K562 (cell line): ENCODE measurements around the gene SCAMP1. TPM values are rescaled to one million over a fixed set of nuclear protein-coding genes. Genes with fewer than 3 reads are reported as not detected.
A peak's percentile ranks its signal among the peaks of the same experiment; 100 is the strongest.

Source experiments
- ARID2 ChIP-seq: fragments of 450-650 bp; IDR thresholded peaks from 2 replicates; pipeline ENCODE4 v1.6.1; 2017; ENCODE audit warnings: antibody characterized with exemption, mild to moderate bottlenecking
- DNMT1 ChIP-seq: fragments of 450-650 bp; IDR thresholded peaks from 2 replicates; pipeline ENCODE4 v1.6.1; 2016; ENCODE audit warnings: antibody characterized with exemption, mild to moderate bottlenecking
- FOSL1 ChIP-seq: fragments of 200-800 bp; sonication (Bioruptor generic); conservative IDR thresholded peaks from 2 replicates; pipeline ENCODE4 v1.6.1; 2016; ENCODE audit warnings: missing genetic modification characterization, missing compliant biosample characterization
- FOXM1 ChIP-seq, 2 experiments: fragments of 450-650 bp in 1 of 2; sonication (generic) in 1 of 2; formaldehyde crosslinking in 1 of 2; IDR thresholded peaks; 2 replicates each; pipeline versions ENCODE4 v1.6.1 to v1.9.0; 2017 to 2022; ENCODE audit warnings: low read depth in 2 of 2, mild to moderate bottlenecking in 2 of 2, missing genetic modification reagents in 1 of 2, moderate library complexity in 1 of 2
- MEF2D ChIP-seq: conservative IDR thresholded peaks from 2 replicates; pipeline ENCODE4 v1.6.1; 2016; ENCODE audit warnings: low read depth, missing genetic modification characterization, missing compliant biosample characterization
- NFE2 ChIP-seq: IDR thresholded peaks from 2 replicates; pipeline ENCODE4 v1.6.1; 2014; ENCODE audit warnings: antibody characterized with exemption, low read depth
- NFYB ChIP-seq: IDR thresholded peaks from 2 replicates; pipeline ENCODE4 v1.6.1; 2011; ENCODE audit warnings: mild to moderate bottlenecking, moderate library complexity; ENCODE audit not compliant: insufficient read length; ENCODE audit errors: extremely low read depth
- POLR2AphosphoS5 ChIP-seq: IDR thresholded peaks from 2 replicates; pipeline ENCODE4 v1.6.1; 2011; ENCODE audit warnings: mild to moderate bottlenecking, low read depth, low read length, moderate library complexity; ENCODE audit not compliant: control insufficient read depth, insufficient read depth
- PRMT5 ChIP-seq: sonication (generic); formaldehyde crosslinking; IDR thresholded peaks from 2 replicates; pipeline ENCODE4 v1.5.0; 2020; ENCODE audit warnings: missing genetic modification reagents
- RBM17 ChIP-seq: fragments of 200-400 bp; formaldehyde crosslinking; IDR thresholded peaks from 2 replicates; pipeline ENCODE4 v1.6.1; 2017; ENCODE audit warnings: low read depth, mild to moderate bottlenecking, low read length, borderline replicate concordance
- RFX1 ChIP-seq: fragments of 450-650 bp; IDR thresholded peaks from 2 replicates; pipeline ENCODE4 v1.6.1; 2016; ENCODE audit warnings: mild to moderate bottlenecking, moderate library complexity
- SP1 ChIP-seq: sonication (generic); formaldehyde crosslinking; IDR thresholded peaks from 2 replicates; pipeline ENCODE4 v1.8.1; 2022; ENCODE audit warnings: mild to moderate bottlenecking, missing genetic modification reagents
- SRSF9 ChIP-seq: fragments of 200-400 bp; formaldehyde crosslinking; IDR thresholded peaks from 2 replicates; pipeline ENCODE4 v1.6.1; 2017; ENCODE audit warnings: low read depth, low read length, borderline replicate concordance
- ZNF165 ChIP-seq: fragments of 250-450 bp; sonication (Bioruptor Pico); IDR thresholded peaks from 2 replicates; pipeline ENCODE4 v1.4.0; 2020; ENCODE audit warnings: borderline replicate concordance
- ZNF232 ChIP-seq: sonication (generic); formaldehyde crosslinking; IDR thresholded peaks from 2 replicates; pipeline ENCODE4 v1.8.0; 2022; ENCODE audit warnings: mild to moderate bottlenecking, missing genetic modification reagents
- polyA plus RNA-seq, 8 experiments: library from polyadenylated mRNA; depleted of rRNA in 4 of 8; stranded (reverse) in 5 of 8; unstranded in 3 of 8; fragments of >200 nt; fragmentation: Nextera tagmentation in 2 of 8; fragmentation: Illumina TruSeq in 1 of 8; extraction: Ambion mirVana in 2 of 8; extraction: Trizol in 1 of 8; gene quantifications; 2 replicates each; pipeline versions ENCODE4 v1.2.1 to v1.2.3, GENCODE V29; 2011 to 2014; ENCODE audit warnings: inconsistent platforms in 1 of 8, missing spikeins in 1 of 8
- total RNA-seq, 7 experiments: library from RNA; depleted of rRNA in 6 of 7; stranded (reverse); fragments of >200 nt in 6 of 7; fragmentation: Illumina TruSeq in 2 of 7; extraction: Trizol in 2 of 7; gene quantifications; 2 replicates each; pipeline versions ENCODE4 v1.2.1 to v1.2.3, GENCODE V29; 2011 to 2021; ENCODE audit warnings: low replicate concordance in 1 of 7
- TF ChIP-seq, protein P1 (sequence below), 2 experiments: fragments of 250-450 bp in 1 of 2; fragments of 450-650 bp in 1 of 2; sonication (Bioruptor Pico) in 1 of 2; IDR thresholded peaks; 2 replicates each; pipeline versions ENCODE4 v1.6.1 to v1.8.0; 2016 to 2021; ENCODE audit warnings: mild to moderate bottlenecking in 2 of 2, moderate library complexity in 2 of 2, missing compliant biosample characterization in 1 of 2, missing genetic modification characterization in 1 of 2
- TF ChIP-seq, protein P2 (sequence below), 3 experiments: fragments of 200-800 bp in 1 of 3; fragments of 250-450 bp in 1 of 3; fragments of 450-650 bp in 1 of 3; sonication (Bioruptor Pico) in 1 of 3; sonication (Bioruptor generic) in 1 of 3; formaldehyde crosslinking in 1 of 3; IDR thresholded peaks; 2 replicates each; pipeline versions ENCODE4 v1.6.1 to v1.8.0; 2016 to 2022; ENCODE audit warnings: mild to moderate bottlenecking in 2 of 3, missing genetic modification characterization in 2 of 3, missing compliant biosample characterization in 1 of 3, moderate library complexity in 1 of 3
- TF ChIP-seq, protein P3 (sequence below): sonication (generic); formaldehyde crosslinking; IDR thresholded peaks from 2 replicates; pipeline ENCODE4 v1.8.0; 2022; ENCODE audit warnings: mild to moderate bottlenecking, low read depth, missing genetic modification reagents
- TF ChIP-seq, protein P4 (sequence below): fragments of 450-650 bp; IDR thresholded peaks from 2 replicates; pipeline ENCODE4 v1.7.1; 2018; ENCODE audit warnings: mild to moderate bottlenecking, low read depth; ENCODE audit not compliant: partially characterized antibody

SCAMP1 gene
- total and polyA plus RNA-seq, 9 of the 15 experiments (the other 6 are each of a cell fraction or from before 2014, with no cell fraction given): 5.4 to 23.9 (median 13.8) TPM

DNA sequence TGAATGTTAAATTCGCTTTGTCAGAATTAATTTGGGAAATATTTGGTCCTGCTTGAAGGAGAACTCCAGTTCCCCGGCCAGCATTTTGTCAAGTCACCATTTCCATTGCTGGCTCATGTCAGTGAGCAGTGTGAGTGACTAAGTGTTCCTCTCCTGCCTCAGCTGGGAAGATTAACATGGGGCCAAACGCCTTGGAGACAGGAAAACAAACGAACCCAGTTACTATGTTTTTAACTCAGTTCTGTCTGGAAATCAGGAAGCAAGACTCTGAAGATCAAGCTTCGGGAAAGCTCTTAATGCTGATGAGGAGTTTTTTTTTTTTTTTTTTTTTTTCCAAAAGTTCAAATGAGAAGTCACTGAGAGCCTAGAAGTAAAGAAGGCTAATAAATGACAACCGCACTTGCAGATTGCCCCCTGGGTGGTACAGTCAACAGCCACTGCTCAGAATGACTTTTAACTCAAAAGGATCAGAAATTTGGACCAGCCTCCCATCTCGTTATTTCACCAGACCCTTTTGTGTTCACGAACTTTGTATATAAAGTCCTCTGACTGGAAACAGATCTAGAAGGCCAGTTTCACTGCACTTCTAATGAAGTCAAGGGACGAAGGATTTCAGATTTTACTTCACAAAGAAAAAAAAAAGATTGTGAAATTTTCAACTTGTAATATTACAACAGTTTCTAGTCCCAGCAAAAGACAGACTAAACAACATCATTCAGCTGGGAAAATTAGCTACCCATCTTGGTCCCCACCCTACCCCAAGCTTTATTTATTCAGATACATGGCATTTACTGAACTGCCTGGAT lies 166.8 kb downstream of the SCAMP1 start (continued):
- TF ChIP-seq SRSF9: no peak
- no peak for TF ChIP-seq RBM17
- TF ChIP-seq, protein P1, sequence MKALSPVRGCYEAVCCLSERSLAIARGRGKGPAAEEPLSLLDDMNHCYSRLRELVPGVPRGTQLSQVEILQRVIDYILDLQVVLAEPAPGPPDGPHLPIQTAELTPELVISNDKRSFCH (CRISPR knock-in tag; IDR thresholded peaks at IDR 0.05): no peak
- TF ChIP-seq, protein P1 (tag; IDR thresholded peaks at IDR 0.05): no peak
- TF ChIP-seq ARID2: no peak
- TF ChIP-seq, protein P2, sequence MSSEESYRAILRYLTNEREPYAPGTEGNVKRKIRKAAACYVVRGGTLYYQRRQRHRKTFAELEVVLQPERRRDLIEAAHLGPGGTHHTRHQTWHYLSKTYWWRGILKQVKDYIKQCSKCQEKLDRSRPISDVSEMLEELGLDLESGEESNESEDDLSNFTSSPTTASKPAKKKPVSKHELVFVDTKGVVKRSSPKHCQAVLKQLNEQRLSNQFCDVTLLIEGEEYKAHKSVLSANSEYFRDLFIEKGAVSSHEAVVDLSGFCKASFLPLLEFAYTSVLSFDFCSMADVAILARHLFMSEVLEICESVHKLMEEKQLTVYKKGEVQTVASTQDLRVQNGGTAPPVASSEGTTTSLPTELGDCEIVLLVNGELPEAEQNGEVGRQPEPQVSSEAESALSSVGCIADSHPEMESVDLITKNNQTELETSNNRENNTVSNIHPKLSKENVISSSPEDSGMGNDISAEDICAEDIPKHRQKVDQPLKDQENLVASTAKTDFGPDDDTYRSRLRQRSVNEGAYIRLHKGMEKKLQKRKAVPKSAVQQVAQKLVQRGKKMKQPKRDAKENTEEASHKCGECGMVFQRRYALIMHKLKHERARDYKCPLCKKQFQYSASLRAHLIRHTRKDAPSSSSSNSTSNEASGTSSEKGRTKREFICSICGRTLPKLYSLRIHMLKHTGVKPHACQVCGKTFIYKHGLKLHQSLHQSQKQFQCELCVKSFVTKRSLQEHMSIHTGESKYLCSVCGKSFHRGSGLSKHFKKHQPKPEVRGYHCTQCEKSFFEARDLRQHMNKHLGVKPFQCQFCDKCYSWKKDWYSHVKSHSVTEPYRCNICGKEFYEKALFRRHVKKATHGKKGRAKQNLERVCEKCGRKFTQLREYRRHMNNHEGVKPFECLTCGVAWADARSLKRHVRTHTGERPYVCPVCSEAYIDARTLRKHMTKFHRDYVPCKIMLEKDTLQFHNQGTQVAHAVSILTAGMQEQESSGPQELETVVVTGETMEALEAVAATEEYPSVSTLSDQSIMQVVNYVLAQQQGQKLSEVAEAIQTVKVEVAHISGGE (CRISPR knock-in tag; IDR thresholded peaks at IDR 0.05): peak in 1 of 3 experiments; percentile 29; a peak in 1 of 6 replicates
- no peak for TF ChIP-seq ZNF232 (CRISPR knock-in tag)
- TF ChIP-seq, protein P3, sequence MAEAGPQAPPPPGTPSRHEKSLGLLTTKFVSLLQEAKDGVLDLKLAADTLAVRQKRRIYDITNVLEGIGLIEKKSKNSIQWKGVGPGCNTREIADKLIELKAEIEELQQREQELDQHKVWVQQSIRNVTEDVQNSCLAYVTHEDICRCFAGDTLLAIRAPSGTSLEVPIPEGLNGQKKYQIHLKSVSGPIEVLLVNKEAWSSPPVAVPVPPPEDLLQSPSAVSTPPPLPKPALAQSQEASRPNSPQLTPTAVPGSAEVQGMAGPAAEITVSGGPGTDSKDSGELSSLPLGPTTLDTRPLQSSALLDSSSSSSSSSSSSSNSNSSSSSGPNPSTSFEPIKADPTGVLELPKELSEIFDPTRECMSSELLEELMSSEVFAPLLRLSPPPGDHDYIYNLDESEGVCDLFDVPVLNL: no peak
- no peak for TF ChIP-seq MEF2D (tag)
- no peak for TF ChIP-seq FOXM1 (IDR thresholded peaks at IDR 0.05; ENCODE audit: low read depth)
- TF ChIP-seq FOXM1 (CRISPR knock-in tag; IDR thresholded peaks at IDR 0.05; ENCODE audit: low read depth): no peak
- TF ChIP-seq FOSL1 (tag): peak; percentile 88
- TF ChIP-seq RFX1: peak; percentile 79
- TF ChIP-seq ZNF165 (CRISPR knock-in tag): no peak
- no peak for TF ChIP-seq DNMT1
- no peak for TF ChIP-seq PRMT5 (CRISPR knock-in tag)
- peak; percentile 99 for TF ChIP-seq NFE2
- TF ChIP-seq NFYB: no peak
- no peak for TF ChIP-seq SP1 (CRISPR knock-in tag)
- TF ChIP-seq POLR2AphosphoS5: no peak
- TF ChIP-seq, protein P4, sequence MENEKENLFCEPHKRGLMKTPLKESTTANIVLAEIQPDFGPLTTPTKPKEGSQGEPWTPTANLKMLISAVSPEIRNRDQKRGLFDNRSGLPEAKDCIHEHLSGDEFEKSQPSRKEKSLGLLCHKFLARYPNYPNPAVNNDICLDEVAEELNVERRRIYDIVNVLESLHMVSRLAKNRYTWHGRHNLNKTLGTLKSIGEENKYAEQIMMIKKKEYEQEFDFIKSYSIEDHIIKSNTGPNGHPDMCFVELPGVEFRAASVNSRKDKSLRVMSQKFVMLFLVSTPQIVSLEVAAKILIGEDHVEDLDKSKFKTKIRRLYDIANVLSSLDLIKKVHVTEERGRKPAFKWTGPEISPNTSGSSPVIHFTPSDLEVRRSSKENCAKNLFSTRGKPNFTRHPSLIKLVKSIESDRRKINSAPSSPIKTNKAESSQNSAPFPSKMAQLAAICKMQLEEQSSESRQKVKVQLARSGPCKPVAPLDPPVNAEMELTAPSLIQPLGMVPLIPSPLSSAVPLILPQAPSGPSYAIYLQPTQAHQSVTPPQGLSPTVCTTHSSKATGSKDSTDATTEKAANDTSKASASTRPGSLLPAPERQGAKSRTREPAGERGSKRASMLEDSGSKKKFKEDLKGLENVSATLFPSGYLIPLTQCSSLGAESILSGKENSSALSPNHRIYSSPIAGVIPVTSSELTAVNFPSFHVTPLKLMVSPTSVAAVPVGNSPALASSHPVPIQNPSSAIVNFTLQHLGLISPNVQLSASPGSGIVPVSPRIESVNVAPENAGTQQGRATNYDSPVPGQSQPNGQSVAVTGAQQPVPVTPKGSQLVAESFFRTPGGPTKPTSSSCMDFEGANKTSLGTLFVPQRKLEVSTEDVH: no peak
